AG08395 (cell line): ENCODE results near the gene GRIP2.
"Not testable (repeated sequence)": the region's sequence is repeated elsewhere in the genome, so short reads cannot be mapped to it uniquely, and the experiment has no call there.

ENCODE experiments used
- DNase-seq: peaks from one replicate; pipeline ENCODE4 v3.0.0; 2012; ENCODE audit warnings: mixed read lengths, low spot score

Gene GRIP2

DNA sequence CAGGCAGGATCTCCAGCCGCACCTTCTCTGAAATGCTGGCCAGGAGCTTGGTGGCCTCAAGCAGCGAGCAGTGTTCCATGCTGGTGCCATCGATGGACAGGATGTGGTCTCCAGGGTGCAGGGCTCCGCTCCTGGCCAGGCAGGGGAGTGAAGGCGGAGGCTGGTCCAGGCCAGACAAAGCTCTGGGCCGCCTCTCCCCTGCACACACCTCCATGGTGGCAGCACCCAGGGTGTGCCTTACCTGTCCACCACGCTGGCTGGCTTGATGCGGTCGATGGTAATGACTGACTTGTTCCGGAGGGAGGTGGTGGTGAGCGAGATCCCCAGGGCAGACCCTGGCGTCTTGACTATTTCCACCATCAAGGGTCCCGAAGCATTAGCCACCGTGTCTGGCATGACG, 20.0 kb downstream of the GRIP2 start:
- no peak for DNase-seq

DNA sequence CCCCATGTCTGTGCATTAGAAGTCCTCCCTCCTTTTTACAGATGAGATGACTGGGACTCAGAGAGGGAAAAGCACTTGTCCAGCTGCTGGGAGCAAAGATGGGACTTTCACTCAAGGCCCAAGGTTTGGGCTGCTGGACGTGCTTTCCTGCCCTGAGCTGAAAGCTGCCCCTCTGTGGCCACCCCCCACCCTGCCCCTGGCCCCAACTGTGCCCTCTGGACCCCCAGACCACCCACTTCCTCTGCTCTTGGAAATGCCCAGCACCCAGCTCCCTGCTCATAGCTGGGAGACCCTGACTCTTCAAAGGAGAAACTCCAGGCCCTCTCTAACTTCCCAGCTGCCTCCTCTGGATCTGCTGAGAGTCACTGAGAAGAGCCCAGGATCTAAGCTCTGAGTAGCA, 20.7 kb downstream of the GRIP2 start:
- no peak for DNase-seq

DNA sequence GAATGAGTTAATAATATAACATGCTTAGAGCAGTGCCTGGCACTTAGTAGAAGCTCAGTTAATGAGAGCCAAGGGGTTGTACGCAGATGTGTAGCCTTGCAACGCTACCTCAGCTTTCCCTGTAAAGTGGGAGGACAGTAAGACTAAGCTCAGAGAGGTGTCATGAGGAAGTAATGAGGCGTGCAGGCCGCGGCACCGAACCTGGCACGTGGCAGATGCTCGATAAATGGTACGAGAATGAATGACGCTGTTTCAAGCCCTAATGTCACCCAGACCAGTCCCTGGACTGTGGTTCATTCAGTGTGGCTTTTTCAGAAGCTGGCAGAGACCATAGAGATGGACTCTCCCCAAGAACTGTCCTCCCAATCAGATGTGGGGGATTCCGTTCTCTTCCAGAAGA, 21.2 kb downstream of the GRIP2 start:
- no peak for DNase-seq

- DNase-seq = no peak
Measured at GRCh38 chr3:14518432-14518802, 21.7 kb downstream of the GRIP2 start.

DNA sequence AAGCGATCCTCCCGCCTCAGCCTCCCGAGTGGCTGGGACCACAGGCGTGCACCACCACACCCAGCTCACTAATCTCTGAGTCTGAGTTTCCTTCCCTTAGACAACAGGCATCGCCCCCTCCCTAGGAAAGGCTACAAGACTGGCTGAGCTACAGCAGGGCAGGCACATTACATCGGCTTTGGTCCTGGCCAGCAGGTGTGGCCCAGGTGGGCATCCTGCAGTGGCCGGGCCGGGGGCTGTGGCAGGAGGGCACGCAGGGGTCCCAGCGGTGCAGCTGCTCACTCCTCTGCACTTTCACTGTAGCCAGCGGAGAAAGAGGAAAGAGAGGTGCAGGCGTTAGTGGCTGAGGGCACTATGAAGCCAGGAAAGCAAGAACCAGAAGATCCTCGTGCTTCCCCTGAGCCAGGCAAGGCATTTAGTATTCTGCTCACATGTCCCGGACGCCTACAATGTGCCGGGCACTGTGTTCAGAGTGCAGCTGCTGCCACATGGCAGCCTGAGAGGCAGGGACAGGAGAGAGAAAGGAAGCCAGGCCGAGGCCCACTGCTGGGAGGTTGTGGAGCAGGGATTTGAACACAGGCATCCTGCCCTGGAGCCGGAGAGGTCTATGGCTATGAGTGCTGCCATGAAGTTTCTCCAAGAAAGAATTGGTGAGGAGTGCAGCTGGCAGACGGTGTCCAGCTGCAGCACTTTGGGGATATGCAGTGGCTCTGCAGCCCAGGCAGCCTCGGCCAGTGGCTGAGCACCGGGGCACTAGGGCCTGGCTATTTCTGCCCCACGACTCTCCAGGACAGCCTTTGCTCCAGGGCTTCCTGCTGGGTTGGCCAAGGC, 22.3 kb downstream of the GRIP2 start:
- no peak for DNase-seq

- DNase-seq = no peak
Measured at GRCh38 chr3:14516738-14517345, 23.3 kb downstream of the GRIP2 start.

GRCh38 chr3:14515526-14515925, 24.6 kb downstream of the GRIP2 start:
- DNase-seq = not testable (repeated sequence)

DNA sequence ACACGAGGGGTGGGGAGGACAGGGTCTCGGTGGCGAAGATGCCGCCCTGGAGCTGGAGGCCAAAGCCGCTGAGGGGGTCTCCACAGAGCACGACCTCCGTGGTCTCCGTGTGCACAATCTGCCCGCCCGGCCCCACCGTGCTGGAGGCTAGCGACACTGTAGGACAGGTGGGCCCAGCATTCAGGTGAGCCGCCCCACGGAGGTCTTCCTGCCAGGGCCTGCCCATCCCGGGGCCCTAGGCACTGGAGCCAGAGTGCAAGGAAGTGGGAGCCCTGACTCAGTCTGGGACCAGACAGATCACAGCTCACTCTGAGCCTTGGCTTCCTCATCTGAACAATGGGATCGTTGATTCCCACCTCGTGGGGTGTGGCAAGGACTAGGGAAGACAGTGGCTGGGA, 25.8 kb downstream of the GRIP2 start:
- no peak for DNase-seq

DNA sequence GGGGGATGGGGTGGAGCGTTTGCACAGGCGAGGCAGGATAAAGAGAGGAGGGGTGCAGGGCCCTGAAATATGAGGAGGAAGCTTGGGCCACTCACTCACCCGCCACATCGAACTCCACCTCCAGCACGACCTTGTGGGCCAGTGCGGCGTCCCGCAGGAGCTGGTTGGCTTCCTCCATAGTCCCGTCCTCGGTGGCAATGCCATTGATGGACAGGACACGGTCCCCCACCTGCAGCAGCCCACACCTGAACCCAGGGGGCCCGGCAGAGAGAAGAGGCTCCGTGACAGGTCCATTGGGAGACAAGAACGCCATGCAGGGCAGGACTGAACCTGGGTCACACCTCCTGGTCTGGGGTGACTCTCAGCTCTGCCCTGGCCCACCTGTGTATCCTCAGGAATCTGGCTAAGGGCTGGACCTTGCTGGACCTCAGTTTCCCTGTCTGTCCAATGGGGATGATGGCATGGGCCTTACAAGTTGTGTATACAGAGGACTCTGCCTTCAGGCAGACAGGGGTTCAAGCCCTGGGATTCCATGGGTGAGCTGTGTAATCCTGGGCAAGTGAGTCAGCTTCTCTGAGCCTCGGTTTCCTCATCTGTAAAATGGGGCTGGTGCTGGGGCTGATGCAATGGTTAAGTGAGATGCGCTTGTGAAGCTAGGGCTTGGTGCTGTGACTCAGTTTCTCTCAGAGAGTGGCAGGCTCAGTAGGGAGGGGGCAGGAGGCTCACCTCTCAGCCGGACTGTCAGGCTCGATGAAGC, 26.4 kb downstream of the GRIP2 start:
- DNase-seq = no peak

- no peak for DNase-seq
Measured at GRCh38 chr3:14512942-14513327, 27.2 kb downstream of the GRIP2 start.

GRCh38 chr3:14512281-14512941, 27.7 kb downstream of the GRIP2 start:
- no peak for DNase-seq

- DNase-seq = no peak
Measured at GRCh38 chr3:14511623-14512280, 28.4 kb downstream of the GRIP2 start.

GRCh38 chr3:14510838-14511622, 29.1 kb downstream of the GRIP2 start:
- DNase-seq = no peak

GRCh38 chr3:14509796-14510100, 30.4 kb downstream of the GRIP2 start:
- DNase-seq = no peak

DNA sequence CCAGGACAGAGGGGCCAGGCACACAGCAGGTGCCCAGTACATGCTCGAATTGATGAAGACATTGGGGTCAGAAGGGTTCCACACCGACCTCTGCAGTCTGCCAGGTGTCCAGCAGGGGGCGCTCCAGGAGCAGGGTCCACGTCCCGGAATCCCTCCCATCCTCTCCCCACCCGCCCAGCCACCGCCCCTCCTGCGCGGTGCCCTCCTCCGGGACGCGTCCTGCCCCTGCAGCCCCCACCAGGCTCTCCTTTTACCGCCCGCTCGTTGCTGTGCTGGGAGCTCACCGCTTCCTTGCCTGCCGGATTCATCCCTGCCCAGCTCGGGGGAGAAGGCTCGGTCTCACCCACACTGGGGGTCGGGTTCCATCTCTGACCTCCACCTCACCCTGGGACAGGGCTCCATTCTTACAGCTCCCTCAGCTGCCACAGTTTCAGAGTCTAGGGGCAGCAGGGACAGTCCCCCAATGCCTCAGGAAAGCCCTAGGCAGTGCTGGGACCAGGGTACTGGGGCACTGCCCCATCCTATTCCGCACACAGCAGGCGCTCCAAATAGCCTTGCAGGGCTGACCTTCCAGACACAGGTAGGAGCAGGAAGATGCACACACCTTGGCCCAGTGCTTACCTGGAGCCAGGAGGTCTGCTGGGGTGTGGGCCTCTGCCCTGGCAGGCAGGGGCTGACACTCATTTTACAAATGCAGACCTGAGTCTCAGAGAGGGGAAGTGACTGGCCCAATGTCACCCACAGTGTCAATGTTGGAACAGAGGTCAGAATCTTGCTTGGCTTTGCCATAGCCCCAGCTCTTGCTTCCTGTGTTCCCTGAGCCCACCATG, 31.0 kb downstream of the GRIP2 start:
- DNase-seq = peak; percentile 74

DNA sequence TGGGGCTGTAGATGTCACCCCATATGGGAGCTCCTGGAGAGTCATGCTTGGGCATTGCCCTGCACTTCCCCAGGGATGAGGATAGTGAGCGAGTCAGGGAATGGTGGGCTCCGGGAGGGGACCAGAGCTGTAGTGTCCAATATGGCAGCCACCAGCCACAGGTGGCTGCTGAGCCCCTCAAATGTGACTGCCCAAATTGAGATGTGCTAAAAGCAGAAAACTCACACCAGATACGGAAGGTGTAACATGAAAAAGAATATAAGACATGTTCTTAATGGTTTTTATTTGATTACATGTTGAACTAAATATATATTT, 31.7 kb downstream of the GRIP2 start:
- no peak for DNase-seq

DNA sequence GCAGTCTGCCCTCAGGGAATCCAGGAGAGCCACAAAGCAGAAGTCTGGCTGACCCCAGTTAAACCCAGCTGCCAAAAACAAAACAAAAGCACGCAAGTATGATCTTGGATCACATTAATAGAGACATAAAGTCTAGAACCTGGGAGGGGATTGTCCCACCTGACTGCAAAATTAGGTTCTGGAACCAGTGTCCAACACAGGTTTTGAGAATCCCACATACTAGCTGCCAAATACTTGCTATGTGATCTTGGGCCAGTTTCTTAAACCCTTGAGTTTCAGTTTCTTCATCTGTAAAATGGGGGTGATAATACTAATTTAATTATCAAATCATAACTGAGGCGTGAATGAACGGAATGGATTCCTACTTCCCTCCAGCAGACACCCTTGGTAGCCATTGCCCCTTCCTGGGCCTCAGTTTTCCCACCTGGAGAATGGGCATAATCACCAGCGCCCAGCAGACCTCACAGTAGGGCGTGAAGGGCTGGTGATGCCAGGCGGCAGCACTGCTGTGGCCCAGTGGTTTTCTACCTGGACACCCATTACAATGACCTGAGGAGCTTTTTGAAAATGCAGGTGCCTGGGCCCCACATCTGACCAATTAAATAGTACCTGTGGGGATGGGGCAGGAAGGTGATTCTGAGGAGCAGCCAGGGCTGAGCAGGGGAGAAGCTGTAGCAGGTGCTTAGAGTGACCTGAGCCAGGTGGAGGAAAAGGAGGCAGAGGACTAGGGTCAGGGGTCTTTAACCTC, 32.2 kb downstream of the GRIP2 start:
- no peak for DNase-seq

GRCh38 chr3:14507305-14507741, 32.8 kb downstream of the GRIP2 start:
- DNase-seq = no peak

DNA sequence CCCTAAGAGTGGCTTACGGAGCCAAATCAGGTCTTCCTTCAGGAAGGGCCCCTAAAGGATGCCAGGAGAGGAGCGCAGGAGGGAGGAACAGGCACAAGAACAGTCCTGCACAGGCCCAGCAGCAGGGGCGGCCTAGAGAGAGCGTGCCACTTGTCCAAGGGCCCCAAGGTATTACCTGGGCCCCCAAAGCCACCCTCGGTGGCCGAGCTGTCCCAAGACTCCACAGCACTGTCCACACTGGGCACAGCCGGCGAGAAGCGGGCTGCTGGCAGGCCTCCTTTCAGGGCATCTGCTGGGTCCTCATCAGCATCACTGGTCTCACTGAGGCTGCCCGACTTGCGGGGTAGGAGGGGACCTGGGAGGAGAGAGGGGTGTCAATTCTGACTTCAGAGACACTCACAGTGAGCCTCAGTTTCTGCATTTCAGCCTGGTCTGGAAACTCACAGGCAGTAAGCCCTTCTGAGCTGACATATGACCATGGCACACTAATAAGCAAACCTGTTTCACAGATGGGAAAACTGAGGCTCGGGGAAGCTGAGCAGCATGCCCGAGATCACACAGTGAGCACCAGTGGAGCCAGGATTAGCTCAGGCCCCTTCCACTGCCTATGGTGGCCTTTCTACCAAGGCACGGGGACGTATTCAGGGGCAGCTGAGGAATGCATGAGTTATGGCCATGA, 33.4 kb downstream of the GRIP2 start:
- no peak for DNase-seq
